Adrenal gland (tissue), 12 donors: ENCODE results near the gene MEIS1. TPM values are rescaled to one million over a fixed set of nuclear protein-coding genes. Genes with fewer than 3 reads are reported as not detected.

Source experiments
- DNase-seq, 7 donors: peaks; one replicate each; pipeline ENCODE4 v3.0.0-alpha.2; 2019 to 2020
- H3K27ac ChIP-seq, 5 donors: fragments of 200-600 bp; sonication (generic) in 4 of 5; 1 replicate in 3 of 5; 2 replicates in 2 of 5; pipeline versions ENCODE4 v1.5.1 to v1.8.0; 2016 to 2020; ENCODE audit warnings: mild to moderate bottlenecking in 1 of 5
- H3K27me3 ChIP-seq: fragments of 200-600 bp; 2 replicates; pipeline ENCODE4 v1.8.0; 2021
- H3K36me3 ChIP-seq, 2 donors: fragments of 200-600 bp; replicated peaks in 1 of 2; 1 replicate in 1 of 2; 2 replicates in 1 of 2; pipeline versions ENCODE4 v1.5.1 to v1.8.0; 2018 to 2022
- H3K4me1 ChIP-seq, 2 donors: fragments of 200-600 bp; replicated peaks in 1 of 2; 1 replicate in 1 of 2; 2 replicates in 1 of 2; pipeline versions ENCODE4 v1.5.1 to v1.8.0; 2018 to 2021
- H3K4me3 ChIP-seq, 4 donors: fragments of 200-600 bp; sonication (generic) in 3 of 4; one replicate each; pipeline ENCODE4 v1.5.1; 2016 to 2018
- H3K9me3 ChIP-seq, 3 donors: fragments of 200-600 bp; sonication (generic) in 1 of 3; replicated peaks in 1 of 3; 1 replicate in 2 of 3; 2 replicates in 1 of 3; pipeline versions ENCODE4 v1.5.1 to v1.8.0; 2016 to 2021
- POLR2A ChIP-seq, 2 donors: fragments of 450-650 bp; IDR thresholded peaks; one replicate each; pipeline ENCODE4 v1.6.1; 2017; ENCODE audit warnings: antibody characterized with exemption in 2 of 2, mild to moderate bottlenecking in 2 of 2, moderate library complexity in 1 of 2
- WGBS, 4 donors: extraction: QIAGEN DNeasy Blood & Tissue Kit in 2 of 4; methylation state at CpG; one replicate each; pipeline versions ENCODE4 v1.1.5 to v1.1.7; 2013 to 2017; 5-methylcytosine and 5-hydroxymethylcytosine counted together
- intact Hi-C, 2 donors: fragments of 100-400 bp; cut with DNase I; formaldehyde crosslinking; loops; one replicate each; pipeline versions ENCODE4 v1.14.1 to v1.15.0; 2022 to 2023
- polyA plus RNA-seq, 3 donors: library from polyadenylated mRNA; stranded (reverse); fragments of 200-250 nt in 2 of 3; fragments of 350-450 nt in 1 of 3; fragmentation: Illumina TruSeq in 1 of 3; extraction: RNeasy Lipid Tissue Mini Kit (QIAGEN cat#74804) in 1 of 3; gene quantifications; one replicate each; pipeline ENCODE4 v1.2.3, GENCODE V29; 2013 to 2014
- total RNA-seq, 9 donors: library from RNA; depleted of rRNA in 4 of 9; stranded (reverse); fragments of >200 nt in 4 of 9; fragments of 120-200 nt in 1 of 9; fragmentation: NEBNext Ultra II Directional in 1 of 9; extraction: Animal tissue kit (Norgen Biotek cat#: 25700) in 1 of 9; gene quantifications; one replicate each; pipeline versions ENCODE4 v1.1.0 to v1.2.4, GENCODE V29; 2013 to 2023
- TF ChIP-seq, protein P1 (sequence below), 6 experiments: fragments of 450-650 bp in 4 of 6; fragments of 200-600 bp in 2 of 6; sonication (generic) in 1 of 6; IDR thresholded peaks; 1 replicate in 5 of 6; 2 replicates in 1 of 6; pipeline versions ENCODE4 v1.5.1 to v1.8.0; 2016 to 2021; ENCODE audit warnings: antibody characterized with exemption in 6 of 6, mild to moderate bottlenecking in 2 of 6, moderate library complexity in 1 of 6
- donor health status: healthy with polysubstance abuse.
- donor health status: Bipolar disorder and iron deficiency.
- donor health status: DM: yes; HTN: yes; CAD: no.
- donor health status: DM: no; HTN: no; CAD: no.
- donor health status: DM: no; HTN: no; CAD: no.
- donor health status: DM: yes; HTN: yes; CAD: no.

Gene MEIS1
- total and polyA plus RNA-seq, 12 donors, result 56.3 to 257 (median 107) TPM

DNA sequence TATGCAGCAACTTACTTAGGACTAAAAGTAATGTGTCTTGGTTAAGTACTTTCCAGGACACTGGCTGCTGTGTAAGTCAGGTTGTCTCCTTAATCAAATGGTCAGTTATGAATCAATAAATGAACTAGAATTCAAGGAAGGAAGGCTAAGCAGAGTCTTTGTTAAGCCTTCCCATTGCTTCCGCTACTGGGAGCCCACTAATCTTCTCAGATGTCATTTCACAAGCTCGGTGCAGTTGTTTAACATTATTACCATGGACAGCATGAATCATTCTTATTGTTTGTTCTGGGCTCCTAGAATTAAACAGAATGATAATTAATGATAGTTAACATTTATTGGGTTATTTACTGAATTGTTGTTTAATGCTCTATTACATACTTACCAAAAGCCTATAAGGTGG, 26.0 kb upstream of the MEIS1 start:
- intact Hi-C loops, result no loop called here
- no peak overlapping the region for H3K27ac ChIP-seq
- H3K4me1 ChIP-seq, result no peaks in the 10 kb centered on the region
- DNase-seq, result no peak
- no peak overlapping the region for H3K4me3 ChIP-seq
- H3K27me3 ChIP-seq, result no peaks in the 10 kb centered on the region
- H3K9me3 ChIP-seq, result no peaks in the 10 kb centered on the region
- WGBS, 4 donors, result 56 to 64% (median 63%) methylated on average over 2 of the region's 2 CpGs
- H3K36me3 ChIP-seq, result no peaks in the 10 kb centered on the region
- TF ChIP-seq, protein P1, sequence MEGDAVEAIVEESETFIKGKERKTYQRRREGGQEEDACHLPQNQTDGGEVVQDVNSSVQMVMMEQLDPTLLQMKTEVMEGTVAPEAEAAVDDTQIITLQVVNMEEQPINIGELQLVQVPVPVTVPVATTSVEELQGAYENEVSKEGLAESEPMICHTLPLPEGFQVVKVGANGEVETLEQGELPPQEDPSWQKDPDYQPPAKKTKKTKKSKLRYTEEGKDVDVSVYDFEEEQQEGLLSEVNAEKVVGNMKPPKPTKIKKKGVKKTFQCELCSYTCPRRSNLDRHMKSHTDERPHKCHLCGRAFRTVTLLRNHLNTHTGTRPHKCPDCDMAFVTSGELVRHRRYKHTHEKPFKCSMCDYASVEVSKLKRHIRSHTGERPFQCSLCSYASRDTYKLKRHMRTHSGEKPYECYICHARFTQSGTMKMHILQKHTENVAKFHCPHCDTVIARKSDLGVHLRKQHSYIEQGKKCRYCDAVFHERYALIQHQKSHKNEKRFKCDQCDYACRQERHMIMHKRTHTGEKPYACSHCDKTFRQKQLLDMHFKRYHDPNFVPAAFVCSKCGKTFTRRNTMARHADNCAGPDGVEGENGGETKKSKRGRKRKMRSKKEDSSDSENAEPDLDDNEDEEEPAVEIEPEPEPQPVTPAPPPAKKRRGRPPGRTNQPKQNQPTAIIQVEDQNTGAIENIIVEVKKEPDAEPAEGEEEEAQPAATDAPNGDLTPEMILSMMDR (IDR thresholded peaks at IDR 0.05), result no peak
- no peak for TF ChIP-seq POLR2A (IDR thresholded peaks at IDR 0.05)

DNA sequence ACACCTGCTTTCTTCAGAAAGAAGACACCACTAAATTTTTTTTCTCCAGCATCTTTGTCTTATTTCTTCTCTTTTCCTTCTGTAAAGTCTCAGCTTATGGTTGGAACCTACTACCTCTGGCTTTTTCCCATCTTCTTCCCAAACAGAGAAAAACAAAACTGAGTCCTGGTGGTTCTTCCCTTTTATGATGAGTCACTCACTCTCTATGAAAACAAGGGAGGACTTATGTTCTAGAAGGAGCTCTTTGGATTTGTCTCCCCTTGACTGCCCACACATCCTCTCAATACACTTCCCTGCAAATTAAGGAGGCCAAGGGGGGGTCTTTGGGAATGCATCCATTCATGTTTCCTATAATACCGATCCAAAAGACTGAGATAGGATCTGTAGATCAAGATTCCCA, 22.1 kb upstream of the MEIS1 start:
- DNase-seq, result no peak
- intact Hi-C loops, result no loop called here
- no peaks in the 10 kb centered on the region for H3K4me1 ChIP-seq
- H3K27ac ChIP-seq, result no peak overlapping the region
- H3K4me3 ChIP-seq, result no peak overlapping the region
- H3K27me3 ChIP-seq, result no peaks in the 10 kb centered on the region
- no peaks in the 10 kb centered on the region for H3K9me3 ChIP-seq
- 82 to 93% (median 88%) methylated on average over 1 of the region's 1 CpG for WGBS, 4 donors
- TF ChIP-seq, protein P1 (IDR thresholded peaks at IDR 0.05), result no peak
- TF ChIP-seq POLR2A (IDR thresholded peaks at IDR 0.05), result no peak
- H3K36me3 ChIP-seq, result no peaks in the 10 kb centered on the region

DNA sequence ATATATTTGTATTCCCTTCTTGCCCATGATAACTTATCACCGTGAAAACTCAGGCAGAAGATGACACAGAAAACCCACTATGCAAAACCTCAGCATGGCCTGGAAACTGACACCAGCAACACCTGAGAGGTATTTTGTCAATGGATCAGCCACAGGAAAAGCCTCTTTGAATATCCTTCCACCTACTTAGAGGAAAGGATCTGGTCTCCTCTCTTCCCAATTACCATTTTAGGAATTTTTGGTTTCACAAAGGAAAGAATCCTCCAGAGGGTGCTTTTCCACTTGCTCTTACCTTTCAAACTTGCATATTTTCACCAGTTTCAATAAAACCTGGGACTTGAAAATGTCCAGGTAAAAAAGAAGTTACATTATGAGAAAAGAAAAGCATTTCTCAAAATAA, 20.0 kb upstream of the MEIS1 start:
- no peak for DNase-seq
- 92 to 97% (median 97%) methylated on average over 1 of the region's 1 CpG for WGBS, 4 donors
- H3K27me3 ChIP-seq, result no peaks in the 10 kb centered on the region
- no peak overlapping the region for H3K27ac ChIP-seq
- TF ChIP-seq POLR2A (IDR thresholded peaks at IDR 0.05), result no peak
- TF ChIP-seq, protein P1 (IDR thresholded peaks at IDR 0.05), result no peak
- H3K4me1 ChIP-seq, result no peaks in the 10 kb centered on the region
- no peak overlapping the region for H3K4me3 ChIP-seq
- intact Hi-C loops, result no loop called here
- no peaks in the 10 kb centered on the region for H3K36me3 ChIP-seq
- H3K9me3 ChIP-seq, result no peaks in the 10 kb centered on the region

DNA sequence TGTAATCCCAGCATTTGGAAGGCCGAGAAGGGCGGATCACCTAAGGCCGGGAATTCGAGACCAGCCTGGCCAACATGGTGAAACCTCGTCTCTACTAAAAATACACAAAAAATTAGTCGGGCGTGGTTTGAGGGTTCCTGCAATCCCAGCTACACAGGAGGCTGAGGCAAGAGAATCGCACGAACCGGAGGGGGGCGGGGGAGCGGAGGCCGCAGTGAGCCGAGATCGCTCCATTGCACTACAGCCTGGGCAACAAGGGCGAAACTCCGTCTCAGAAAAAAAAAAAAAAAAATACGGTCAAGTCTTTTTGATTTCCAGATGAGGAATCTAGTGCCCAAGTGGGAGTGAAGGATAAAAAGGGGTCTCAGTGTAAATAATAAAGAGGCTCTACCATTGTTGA, 16.5 kb upstream of the MEIS1 start:
- intact Hi-C loops, result no loop called here
- H3K27ac ChIP-seq, result no peak overlapping the region
- H3K4me3 ChIP-seq, result no peak overlapping the region
- 94 to 98% (median 96%) methylated on average over 18 of the region's 18 CpGs for WGBS, 4 donors
- H3K4me1 ChIP-seq, result no peaks in the 10 kb centered on the region
- no peaks in the 10 kb centered on the region for H3K9me3 ChIP-seq
- no peaks in the 10 kb centered on the region for H3K27me3 ChIP-seq
- H3K36me3 ChIP-seq, result no peaks in the 10 kb centered on the region
- no peak for DNase-seq
- TF ChIP-seq POLR2A (IDR thresholded peaks at IDR 0.05), result no peak
- TF ChIP-seq, protein P1 (IDR thresholded peaks at IDR 0.05), result no peak
